Keratinocyte (primary cell): Measurements from ENCODE around the gene CDCP1. TPM values are rescaled to one million over a fixed set of nuclear protein-coding genes. Genes with fewer than 3 reads are reported as not detected.
A peak's percentile ranks its signal among the peaks of the same experiment; 100 is the strongest.

ENCODE experiments used
- DNase-seq: peaks from one replicate; pipeline ENCODE4 v3.0.0-alpha.2; 2011; ENCODE audit warnings: low read depth, missing footprints, low spot score
- FAIRE-seq: peaks from 2 replicates; lab custom pipeline; 2011; peaks lifted over from hg19 to GRCh38; lab: Jason Lieb, UNC
- H2AFZ ChIP-seq: 2 replicates; pipeline ENCODE4 v1.6.0; 2012; ENCODE audit warnings: low read length, control low read depth, inconsistent platforms; ENCODE audit not compliant: control insufficient read depth
- H3K27ac ChIP-seq: 2 replicates; pipeline ENCODE4 v1.5.1; 2011; ENCODE audit warnings: low read length; ENCODE audit not compliant: control insufficient read depth, insufficient read depth
- H3K27me3 ChIP-seq: 3 replicates; pipeline ENCODE4 v1.6.0; 2011; ENCODE audit warnings: low read length; ENCODE audit not compliant: control insufficient read depth, insufficient read depth; ENCODE audit errors: extremely low read depth
- H3K36me3 ChIP-seq, 2 experiments: 2 replicates in 1 of 2; 3 replicates in 1 of 2; pipeline ENCODE4 v1.5.1; 2011; ENCODE audit warnings: low read length in 2 of 2, mild to moderate bottlenecking in 1 of 2; ENCODE audit not compliant: control insufficient read depth in 2 of 2, insufficient read depth in 2 of 2; ENCODE audit errors: extremely low read depth in 1 of 2
- H3K4me1 ChIP-seq: 3 replicates; pipeline ENCODE4 v1.5.1; 2011; ENCODE audit warnings: low read length; ENCODE audit not compliant: control insufficient read depth, insufficient read depth; ENCODE audit errors: extremely low read depth
- H3K4me2 ChIP-seq: 3 replicates; pipeline ENCODE4 v1.6.0; 2011; ENCODE audit warnings: low read depth, low read length; ENCODE audit not compliant: control insufficient read depth, insufficient read depth; ENCODE audit errors: extremely low read depth
- H3K4me3 ChIP-seq, 3 experiments: fragments of 200-600 bp in 1 of 3; sonication (generic) in 1 of 3; 2 replicates in 2 of 3; 3 replicates in 1 of 3; pipeline ENCODE4 v1.5.1; 2011 to 2016; ENCODE audit warnings: low read length in 3 of 3, mild to moderate bottlenecking in 3 of 3, control low read depth in 2 of 3, inconsistent platforms in 1 of 3, low read depth in 1 of 3, mixed read lengths in 1 of 3, mixed run types in 1 of 3, moderate library complexity in 1 of 3; ENCODE audit not compliant: control insufficient read depth in 2 of 3, insufficient read depth in 2 of 3; ENCODE audit errors: extremely low read depth in 1 of 3
- H3K79me2 ChIP-seq: 2 replicates; pipeline ENCODE4 v1.6.0; 2012; ENCODE audit warnings: low read length; ENCODE audit not compliant: control insufficient read depth, insufficient read depth
- H3K9ac ChIP-seq: 3 replicates; pipeline ENCODE4 v1.6.0; 2011; ENCODE audit warnings: low read length; ENCODE audit not compliant: control insufficient read depth, insufficient read depth; ENCODE audit errors: extremely low read depth
- H3K9me1 ChIP-seq: 3 replicates; pipeline ENCODE4 v1.6.0; 2011; ENCODE audit warnings: low read length; ENCODE audit not compliant: control insufficient read depth, insufficient read depth; ENCODE audit errors: extremely low read depth
- H3K9me3 ChIP-seq: 2 replicates; pipeline ENCODE4 v1.5.1; 2012; ENCODE audit warnings: low read depth, low read length; ENCODE audit not compliant: control insufficient read depth
- H4K20me1 ChIP-seq: 3 replicates; pipeline ENCODE4 v1.6.0; 2011; ENCODE audit warnings: low read length; ENCODE audit not compliant: control insufficient read depth, insufficient read depth; ENCODE audit errors: extremely low read depth
- CTCF ChIP-seq, 3 experiments: IDR thresholded peaks in 1 of 3; conservative IDR thresholded peaks in 1 of 3; optimal IDR thresholded peaks in 1 of 3; 2 replicates in 2 of 3; 3 replicates in 1 of 3; pipeline versions ENCODE3 to v1.5.1; 2011; ENCODE audit warnings: low read length in 3 of 3, mild to moderate bottlenecking in 3 of 3, moderate library complexity in 2 of 3, control low read depth in 1 of 3, inconsistent platforms in 1 of 3; ENCODE audit not compliant: insufficient read depth in 2 of 3; ENCODE audit errors: extremely low read depth in 1 of 3
- EZH2 ChIP-seq: IDR thresholded peaks from one replicate; pipeline ENCODE4 v1.6.1; 2012; ENCODE audit warnings: inconsistent platforms, mild to moderate bottlenecking, low read length, moderate library complexity
- dilution Hi-C: fragments of 300-500 bp; cut with MboI; formaldehyde crosslinking; loops from one replicate; pipeline ENCODE4 v1.7.0; 2020; ENCODE audit warnings: low sequenced_read_pairs; ENCODE audit not compliant: extremely low pct_ligation_motif_present
- polyA plus RNA-seq, 5 experiments: library from polyadenylated mRNA; depleted of rRNA in 3 of 5; stranded (reverse) in 3 of 5; stranded (forward) in 1 of 5; unstranded in 1 of 5; fragments of >200 nt; gene quantifications; 1 replicate in 1 of 5; 2 replicates in 3 of 5; 3 replicates in 1 of 5; pipeline versions ENCODE4 v1.2.1 to v1.2.3, GENCODE V29; 2011 to 2012; ENCODE audit warnings: missing spikeins in 2 of 5, low read depth in 1 of 5, low replicate concordance in 1 of 5

Gene CDCP1
- polyA plus RNA-seq, 1 donor (not counting 4 experiments of a cell fraction or from before 2014, with no cell fraction given), result 85.8 TPM

- no peak overlapping the region for H2AFZ ChIP-seq
- H3K9me3 ChIP-seq, result no peaks in the 10 kb centered on the region
- peak; percentile 80 for FAIRE-seq
- peaks cover 3% of the 10 kb centered on the region for H3K9me1 ChIP-seq
- peaks cover 22% of the 10 kb centered on the region for H3K4me1 ChIP-seq
- TF ChIP-seq CTCF (optimal IDR thresholded peaks at IDR 0.05 in 1 of 3, IDR thresholded peaks at IDR 0.05 in 1 of 3, conservative IDR thresholded peaks at IDR 0.05 in 1 of 3; ENCODE audit: extremely low read depth in 1 of 3, insufficient read depth in 2 of 3, low read length in 3 of 3) (no peak), EZH2 (no peak)
- no peaks in the 10 kb centered on the region for H4K20me1 ChIP-seq
- H3K9ac ChIP-seq, result no peak overlapping the region
- no peak overlapping the region for H3K4me3 ChIP-seq
- dilution Hi-C loops, result no loop called here
- H3K27ac ChIP-seq, result no peak overlapping the region
- H3K4me2 ChIP-seq, result no peak overlapping the region
- no peaks in the 10 kb centered on the region for H3K27me3 ChIP-seq
- peaks cover 46 to 62% of the 10 kb centered on the region in 2 experiments for H3K36me3 ChIP-seq
- DNase-seq, result no peak
- H3K79me2 ChIP-seq, result peaks cover 32% of the 10 kb centered on the region
Observed at GRCh38 chr3:45084820-45085816, 61.1 kb downstream of the CDCP1 start.

- no peak overlapping the region for H3K4me3 ChIP-seq
- H3K27me3 ChIP-seq, result no peaks in the 10 kb centered on the region
- dilution Hi-C loops, result no loop called here
- no peak overlapping the region for H2AFZ ChIP-seq
- H3K79me2 ChIP-seq, result peaks cover 26% of the 10 kb centered on the region
- H3K9me3 ChIP-seq, result no peaks in the 10 kb centered on the region
- no peak for DNase-seq
- no peak overlapping the region for H3K27ac ChIP-seq
- FAIRE-seq, result no peak
- H3K9me1 ChIP-seq, result peaks cover 3% of the 10 kb centered on the region
- H3K4me2 ChIP-seq, result no peak overlapping the region
- peaks cover 39 to 55% of the 10 kb centered on the region in 2 experiments for H3K36me3 ChIP-seq
- H3K9ac ChIP-seq, result no peak overlapping the region
- H4K20me1 ChIP-seq, result no peaks in the 10 kb centered on the region
- H3K4me1 ChIP-seq, result peaks cover 14% of the 10 kb centered on the region
- TF ChIP-seq EZH2, result no peak
- no peak for TF ChIP-seq CTCF (optimal IDR thresholded peaks at IDR 0.05 in 1 of 3, IDR thresholded peaks at IDR 0.05 in 1 of 3, conservative IDR thresholded peaks at IDR 0.05 in 1 of 3; ENCODE audit: extremely low read depth in 1 of 3, insufficient read depth in 2 of 3, low read length in 3 of 3)
Observed at GRCh38 chr3:45084361-45084760, 61.8 kb downstream of the CDCP1 start.
